Measurements from ENCODE around the gene NKTR. TPM values are rescaled to one million over a fixed set of nuclear protein-coding genes. Genes with fewer than 3 reads are reported as not detected.

The NKTR gene
- total RNA-seq, 1 experiment from 2014 or later, result 79.8 TPM

- Histone ChIP-seq H3K18ac (ENCODE audit: insufficient read length, low read depth, low read length) (no peak overlapping the region), H2BK12ac (ENCODE audit: insufficient read length, low read depth, low read length) (no peak overlapping the region), H3K79me1 (ENCODE audit: insufficient read depth, low read depth, low read length, poor library complexity, severe bottlenecking) (no peaks in the 10 kb centered on the region), H3K56ac (ENCODE audit: insufficient read length, low read depth, low read length) (no peak overlapping the region), H2BK120ac (ENCODE audit: low read depth, low read length, poor library complexity, severe bottlenecking) (no peak overlapping the region), H2BK5ac (ENCODE audit: insufficient read length, low read length) (no peak overlapping the region), H4K91ac (ENCODE audit: insufficient read length, low read depth, low read length) (no peak overlapping the region), H3K79me2 (ENCODE audit: insufficient read depth, low read length) (no peaks in the 10 kb centered on the region), H2AFZ (ENCODE audit: low read length) (no peak overlapping the region), H3K27me3 (ENCODE audit: insufficient read depth, low read length) (no peaks in the 10 kb centered on the region), H3K14ac (ENCODE audit: insufficient read depth, low read length) (no peak overlapping the region; the same call in 1 of the 2 replicates), H3K4ac (ENCODE audit: low read depth, low read length) (no peak overlapping the region), H4K5ac (ENCODE audit: insufficient read length, low read depth, low read length) (no peak overlapping the region), H3K4me1 (ENCODE audit: insufficient read depth, low read length) (peaks cover 6% of the 10 kb centered on the region; the same call in 1 of the 2 replicates), H4K8ac (replicated peaks; ENCODE audit: insufficient read length, low read depth, low read length) (no peak overlapping the region), H3K27ac (ENCODE audit: insufficient read length, low read depth, low read length) (no peak overlapping the region), H3K23me2 (ENCODE audit: insufficient read length, low read depth, low read length, poor library complexity, severe bottlenecking) (no peaks in the 10 kb centered on the region), H2BK15ac (ENCODE audit: low read depth, low read length) (no peak overlapping the region), H4K20me1 (ENCODE audit: control insufficient read depth, insufficient read depth, insufficient read length) (no peaks in the 10 kb centered on the region), H3K4me2 (ENCODE audit: insufficient read depth, insufficient read length, low read length) (no peak overlapping the region), H3K9me3 (ENCODE audit: control insufficient read depth, low read depth, low read length) (no peaks in the 10 kb centered on the region), H2BK20ac (ENCODE audit: low read depth, low read length, poor library complexity, severe bottlenecking) (no peak overlapping the region), H3T11ph (ENCODE audit: low read length) (no peak overlapping the region), H2AK5ac (ENCODE audit: insufficient read length, low read length) (no peak overlapping the region), H3K23ac (ENCODE audit: insufficient read length, low read depth, low read length) (no peak overlapping the region), H3K9ac (ENCODE audit: extremely low read depth, insufficient read length, low read length) (no peak overlapping the region)
- Mint-ChIP-seq H3K9me3 (no peaks in the 10 kb centered on the region), H3K27me3 (ENCODE audit: low read depth) (no peaks in the 10 kb centered on the region), H3K36me3 (ENCODE audit: insufficient read depth in 1 of 3, low read depth in 3 of 3) (peaks cover 3 to 21% (median 8%) of the 10 kb centered on the region in 3 experiments), H3K4me1 (peaks cover 14 to 33% of the 10 kb centered on the region in 2 experiments), H3K27ac (peak overlapping the region in 2 of 3 experiments; percentile 65 to 72; a peak in 3 of 7 replicates), H3K4me3 (no peak overlapping the region)
- WGBS (ENCODE audit: extremely low coverage, insufficient read length, low lambda C conversion rate), result no CpG with 5 or more reads among the region's 4 CpGs
- DNase-seq, result no peak
- TF ChIP-seq CTCF (conservative IDR thresholded peaks at IDR 0.05), result no peak
Observed at GRCh38 chr3:42657675-42658074, 57.2 kb downstream of the NKTR start.

Data from H9 (cell line).